Colonic mucosa (tissue), 4 donors: ENCODE data around the gene CSF2. TPM values are rescaled to one million over a fixed set of nuclear protein-coding genes. Genes with fewer than 3 reads are reported as not detected.

Source experiments
- DNase-seq: peaks from one replicate; pipeline ENCODE4 v3.0.0-alpha.2; 2020
- H3K27ac ChIP-seq: fragments of 200-600 bp; one replicate; pipeline ENCODE4 v1.8.0; 2021
- H3K27me3 ChIP-seq: fragments of 200-600 bp; one replicate; pipeline ENCODE4 v1.8.0; 2021
- H3K36me3 ChIP-seq: fragments of 200-600 bp; one replicate; pipeline ENCODE4 v1.8.0; 2021
- H3K4me1 ChIP-seq: fragments of 200-600 bp; one replicate; pipeline ENCODE4 v1.8.0; 2021; ENCODE audit warnings: mild to moderate bottlenecking
- H3K4me3 ChIP-seq: fragments of 200-600 bp; one replicate; pipeline ENCODE4 v1.8.0; 2021
- H3K9ac ChIP-seq, 2 donors: one replicate each; pipeline ENCODE4 v1.7.0; 2013; ENCODE audit warnings: control low read depth in 2 of 2, low read depth in 2 of 2, low read length in 2 of 2
- H3K9me3 ChIP-seq: fragments of 200-600 bp; one replicate; pipeline ENCODE4 v1.8.0; 2021
- intact Hi-C: fragments of 100-400 bp; cut with DNase I; formaldehyde crosslinking; loops from one replicate; pipeline ENCODE4 v1.14.1; 2022
- total RNA-seq, 2 donors: library from RNA; stranded (reverse); fragmentation: NEBNext Ultra II Directional in 1 of 2; extraction: Animal tissue kit (Norgen Biotek cat#: 25700) in 1 of 2; gene quantifications; one replicate each; pipeline ENCODE4 v1.2.1, GENCODE V29; 2021
- TF ChIP-seq, protein P1 (sequence below): fragments of 200-600 bp; IDR thresholded peaks from one replicate; pipeline ENCODE4 v1.8.0; 2022; ENCODE audit warnings: antibody characterized with exemption, mild to moderate bottlenecking
- donor health status: healthy.
- donor health status: DM: no; HTN: no; CAD: no.
- donor health status: DM: no; HTN: no; CAD: no.

Gene CSF2
- total RNA-seq = under 1 TPM in 1 of 2 donors, not detected in 1; 0.67 TPM

- TF ChIP-seq, protein P1, sequence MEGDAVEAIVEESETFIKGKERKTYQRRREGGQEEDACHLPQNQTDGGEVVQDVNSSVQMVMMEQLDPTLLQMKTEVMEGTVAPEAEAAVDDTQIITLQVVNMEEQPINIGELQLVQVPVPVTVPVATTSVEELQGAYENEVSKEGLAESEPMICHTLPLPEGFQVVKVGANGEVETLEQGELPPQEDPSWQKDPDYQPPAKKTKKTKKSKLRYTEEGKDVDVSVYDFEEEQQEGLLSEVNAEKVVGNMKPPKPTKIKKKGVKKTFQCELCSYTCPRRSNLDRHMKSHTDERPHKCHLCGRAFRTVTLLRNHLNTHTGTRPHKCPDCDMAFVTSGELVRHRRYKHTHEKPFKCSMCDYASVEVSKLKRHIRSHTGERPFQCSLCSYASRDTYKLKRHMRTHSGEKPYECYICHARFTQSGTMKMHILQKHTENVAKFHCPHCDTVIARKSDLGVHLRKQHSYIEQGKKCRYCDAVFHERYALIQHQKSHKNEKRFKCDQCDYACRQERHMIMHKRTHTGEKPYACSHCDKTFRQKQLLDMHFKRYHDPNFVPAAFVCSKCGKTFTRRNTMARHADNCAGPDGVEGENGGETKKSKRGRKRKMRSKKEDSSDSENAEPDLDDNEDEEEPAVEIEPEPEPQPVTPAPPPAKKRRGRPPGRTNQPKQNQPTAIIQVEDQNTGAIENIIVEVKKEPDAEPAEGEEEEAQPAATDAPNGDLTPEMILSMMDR = no peak
- Histone ChIP-seq H3K9ac (no peak within 1 kb of the TSS), H3K27ac (no peak within 1 kb of the TSS), H3K27me3 (no peaks in the 10 kb centered on the region), H3K36me3 (no peaks in the 10 kb centered on the region), H3K9me3 (no peaks in the 10 kb centered on the region), H3K4me3 (no peak within 1 kb of the TSS), H3K4me1 (no peaks in the 10 kb centered on the region)
- intact Hi-C loops = no loop called here
- no peak for DNase-seq
Measured at GRCh38 chr5:132073231-132074013, at the start of gene CSF2. Gene CSF2 (plus strand): TSS chr5:132073789. CDS start chr5:132073824, 35 bp downstream.

DNA sequence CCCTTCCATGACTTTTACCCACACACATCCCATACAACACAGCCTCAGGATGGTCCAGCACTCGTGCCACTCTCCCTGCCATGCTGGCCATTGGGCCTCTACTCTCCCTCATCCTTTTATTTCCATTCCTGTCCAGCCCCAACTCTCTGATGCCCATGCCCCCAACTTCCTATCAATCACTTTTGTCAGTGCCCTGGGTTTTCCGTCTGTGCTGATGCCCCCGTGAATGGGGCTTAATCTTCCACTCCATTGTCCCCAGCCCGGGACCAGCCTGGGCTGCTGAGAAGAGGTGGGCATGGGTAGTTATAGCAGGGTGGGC is 49.5 kb upstream of the CSF2 start:
- no peaks in the 10 kb centered on the region for H3K9me3 ChIP-seq
- TF ChIP-seq, protein P1 = no peak
- DNase-seq = no peak
- intact Hi-C loops = no loop called here
- no peaks in the 10 kb centered on the region for H3K27me3 ChIP-seq
- no peak overlapping the region for H3K27ac ChIP-seq
- no peaks in the 10 kb centered on the region for H3K36me3 ChIP-seq
- no peak overlapping the region for H3K4me3 ChIP-seq
- H3K4me1 ChIP-seq = no peaks in the 10 kb centered on the region
- no peak overlapping the region for H3K9ac ChIP-seq

GRCh38 chr5:132024789-132025402 is 48.7 kb upstream of the CSF2 start:
- DNase-seq = no peak
- TF ChIP-seq, protein P1 = no peak
- intact Hi-C loops = no loop called here

DNA sequence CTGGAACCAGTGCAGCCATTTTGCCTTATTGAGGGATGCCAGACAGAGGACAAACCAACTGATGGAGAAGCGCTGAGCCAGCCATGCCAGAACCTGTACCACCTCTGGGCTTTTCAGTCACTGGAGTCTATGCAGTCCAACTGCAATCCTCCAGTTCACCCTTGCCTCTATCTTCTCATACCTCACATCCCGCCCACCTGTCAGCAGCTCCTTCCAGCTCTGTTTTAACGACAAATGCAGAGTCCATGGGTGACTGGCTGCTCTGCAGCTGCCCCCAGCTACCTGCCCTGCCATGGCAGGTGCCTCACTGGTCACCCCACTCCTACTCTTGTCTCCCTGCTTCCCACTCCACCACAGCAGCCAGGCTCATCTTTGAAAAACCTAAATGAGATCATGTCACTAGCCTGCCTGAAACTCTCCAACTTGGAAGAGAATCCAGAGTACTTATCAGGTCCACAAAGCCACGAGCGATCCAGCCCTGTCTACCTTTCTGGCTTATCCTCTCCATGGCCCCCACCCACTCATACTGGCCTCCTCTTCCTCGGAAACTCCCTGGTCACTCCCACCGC is 48.1 kb upstream of the CSF2 start:
- Histone ChIP-seq H3K9me3 (no peaks in the 10 kb centered on the region), H3K4me1 (no peaks in the 10 kb centered on the region), H3K4me3 (no peak overlapping the region), H3K36me3 (no peaks in the 10 kb centered on the region), H3K9ac (no peak overlapping the region), H3K27ac (no peak overlapping the region), H3K27me3 (no peaks in the 10 kb centered on the region)
- DNase-seq = no peak
- intact Hi-C loops = no loop called here
- TF ChIP-seq, protein P1 = no peak

More at GRCh38 chr5:132024789-132025402, 48.7 kb upstream of the CSF2 start:
- Histone ChIP-seq H3K36me3 (no peaks in the 10 kb centered on the region), H3K4me1 (no peaks in the 10 kb centered on the region), H3K4me3 (no peak overlapping the region), H3K27ac (no peak overlapping the region), H3K9me3 (no peaks in the 10 kb centered on the region), H3K9ac (no peak overlapping the region), H3K27me3 (no peaks in the 10 kb centered on the region)

- no peaks in the 10 kb centered on the region for H3K36me3 ChIP-seq
- H3K27me3 ChIP-seq = no peaks in the 10 kb centered on the region
- H3K9ac ChIP-seq = no peak overlapping the region
- DNase-seq = no peak
- no peak overlapping the region for H3K27ac ChIP-seq
- no peaks in the 10 kb centered on the region for H3K4me1 ChIP-seq
- intact Hi-C loops = no loop called here
- no peaks in the 10 kb centered on the region for H3K9me3 ChIP-seq
- TF ChIP-seq, protein P1 = no peak
- no peak overlapping the region for H3K4me3 ChIP-seq
Measured at GRCh38 chr5:132026516-132027008, 47.0 kb upstream of the CSF2 start.
